22Rv1 (cell line): ENCODE results near the gene RFTN1.

ENCODE experiments used
- CTCF ChIP-seq: fragments of 450-650 bp; IDR thresholded peaks from 2 replicates; pipeline ENCODE4 v1.5.1; 2017; ENCODE audit warnings: mild to moderate bottlenecking
- ZFX ChIP-seq: fragments of 450-650 bp; IDR thresholded peaks from 2 replicates; pipeline ENCODE4 v1.6.1; 2017; ENCODE audit warnings: antibody characterized with exemption, borderline replicate concordance

- TF ChIP-seq CTCF (no peak), ZFX (no peak)
Observed at GRCh38 chr3:16357186-16358121, 156.0 kb downstream of the RFTN1 start.
